Keratinocyte (primary cell): ENCODE data around the gene KIN. TPM values are rescaled to one million over a fixed set of nuclear protein-coding genes. Genes with fewer than 3 reads are reported as not detected.

Experiments used
- DNase-seq: peaks from one replicate; pipeline ENCODE4 v3.0.0-alpha.2; 2011; ENCODE audit warnings: low read depth, missing footprints, low spot score
- FAIRE-seq: peaks from 2 replicates; lab custom pipeline; 2011; peaks lifted over from hg19 to GRCh38; lab: Jason Lieb, UNC
- H2AFZ ChIP-seq: 2 replicates; pipeline ENCODE4 v1.6.0; 2012; ENCODE audit warnings: low read length, control low read depth, inconsistent platforms; ENCODE audit not compliant: control insufficient read depth
- H3K27ac ChIP-seq: 2 replicates; pipeline ENCODE4 v1.5.1; 2011; ENCODE audit warnings: low read length; ENCODE audit not compliant: control insufficient read depth, insufficient read depth
- H3K27me3 ChIP-seq: 3 replicates; pipeline ENCODE4 v1.6.0; 2011; ENCODE audit warnings: low read length; ENCODE audit not compliant: control insufficient read depth, insufficient read depth; ENCODE audit errors: extremely low read depth
- H3K36me3 ChIP-seq, 2 experiments: 2 replicates in 1 of 2; 3 replicates in 1 of 2; pipeline ENCODE4 v1.5.1; 2011; ENCODE audit warnings: low read length in 2 of 2, mild to moderate bottlenecking in 1 of 2; ENCODE audit not compliant: control insufficient read depth in 2 of 2, insufficient read depth in 2 of 2; ENCODE audit errors: extremely low read depth in 1 of 2
- H3K4me1 ChIP-seq: 3 replicates; pipeline ENCODE4 v1.5.1; 2011; ENCODE audit warnings: low read length; ENCODE audit not compliant: control insufficient read depth, insufficient read depth; ENCODE audit errors: extremely low read depth
- H3K4me2 ChIP-seq: 3 replicates; pipeline ENCODE4 v1.6.0; 2011; ENCODE audit warnings: low read depth, low read length; ENCODE audit not compliant: control insufficient read depth, insufficient read depth; ENCODE audit errors: extremely low read depth
- H3K4me3 ChIP-seq, 3 experiments: fragments of 200-600 bp in 1 of 3; sonication (generic) in 1 of 3; 2 replicates in 2 of 3; 3 replicates in 1 of 3; pipeline ENCODE4 v1.5.1; 2011 to 2016; ENCODE audit warnings: low read length in 3 of 3, mild to moderate bottlenecking in 3 of 3, control low read depth in 2 of 3, inconsistent platforms in 1 of 3, low read depth in 1 of 3, mixed read lengths in 1 of 3, mixed run types in 1 of 3, moderate library complexity in 1 of 3; ENCODE audit not compliant: control insufficient read depth in 2 of 3, insufficient read depth in 2 of 3; ENCODE audit errors: extremely low read depth in 1 of 3
- H3K79me2 ChIP-seq: 2 replicates; pipeline ENCODE4 v1.6.0; 2012; ENCODE audit warnings: low read length; ENCODE audit not compliant: control insufficient read depth, insufficient read depth
- H3K9ac ChIP-seq: 3 replicates; pipeline ENCODE4 v1.6.0; 2011; ENCODE audit warnings: low read length; ENCODE audit not compliant: control insufficient read depth, insufficient read depth; ENCODE audit errors: extremely low read depth
- H3K9me1 ChIP-seq: 3 replicates; pipeline ENCODE4 v1.6.0; 2011; ENCODE audit warnings: low read length; ENCODE audit not compliant: control insufficient read depth, insufficient read depth; ENCODE audit errors: extremely low read depth
- H3K9me3 ChIP-seq: 2 replicates; pipeline ENCODE4 v1.5.1; 2012; ENCODE audit warnings: low read depth, low read length; ENCODE audit not compliant: control insufficient read depth
- H4K20me1 ChIP-seq: 3 replicates; pipeline ENCODE4 v1.6.0; 2011; ENCODE audit warnings: low read length; ENCODE audit not compliant: control insufficient read depth, insufficient read depth; ENCODE audit errors: extremely low read depth
- EZH2 ChIP-seq: IDR thresholded peaks from one replicate; pipeline ENCODE4 v1.6.1; 2012; ENCODE audit warnings: inconsistent platforms, mild to moderate bottlenecking, low read length, moderate library complexity
- dilution Hi-C: fragments of 300-500 bp; cut with MboI; formaldehyde crosslinking; loops from one replicate; pipeline ENCODE4 v1.7.0; 2020; ENCODE audit warnings: low sequenced_read_pairs; ENCODE audit not compliant: extremely low pct_ligation_motif_present
- polyA plus RNA-seq, 5 experiments: library from polyadenylated mRNA; depleted of rRNA in 3 of 5; stranded (reverse) in 3 of 5; stranded (forward) in 1 of 5; unstranded in 1 of 5; fragments of >200 nt; gene quantifications; 1 replicate in 1 of 5; 2 replicates in 3 of 5; 3 replicates in 1 of 5; pipeline versions ENCODE4 v1.2.1 to v1.2.3, GENCODE V29; 2011 to 2012; ENCODE audit warnings: missing spikeins in 2 of 5, low read depth in 1 of 5, low replicate concordance in 1 of 5
- TF ChIP-seq, protein P1 (sequence below), 3 experiments: IDR thresholded peaks in 1 of 3; conservative IDR thresholded peaks in 1 of 3; optimal IDR thresholded peaks in 1 of 3; 2 replicates in 2 of 3; 3 replicates in 1 of 3; pipeline versions ENCODE3 to v1.5.1; 2011; ENCODE audit warnings: low read length in 3 of 3, mild to moderate bottlenecking in 3 of 3, moderate library complexity in 2 of 3, control low read depth in 1 of 3, inconsistent platforms in 1 of 3; ENCODE audit not compliant: insufficient read depth in 2 of 3; ENCODE audit errors: extremely low read depth in 1 of 3

Gene KIN
- polyA plus RNA-seq, 1 donor (not counting 4 experiments of a cell fraction or from before 2014, with no cell fraction given): 15.1 TPM

DNA sequence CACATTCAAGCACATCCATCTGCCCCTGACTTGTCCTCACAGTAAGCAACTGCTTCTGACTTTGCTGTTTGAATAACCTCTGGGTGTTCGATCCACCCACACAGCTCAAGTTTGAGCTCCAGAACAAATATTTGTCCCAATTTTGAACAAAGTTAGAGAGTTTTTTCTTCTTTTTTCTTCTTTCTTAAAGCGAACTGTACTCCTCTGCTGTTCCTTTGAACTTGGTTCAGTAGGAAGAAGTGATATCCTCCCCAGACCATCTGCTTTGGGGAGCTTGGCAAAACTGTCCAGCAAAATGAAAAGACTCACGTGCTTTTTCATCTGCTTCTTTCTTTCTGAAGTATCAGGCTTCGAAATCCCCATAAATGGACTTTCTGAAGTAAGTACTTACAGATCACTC is 84.7 kb downstream of the KIN start, which contains the start of gene ITIH2:
ITIH2 (plus strand) TSS at position 177 of the 400 bp plus-strand sequence; CDS start at position 296, 119 bp downstream.
- no peak within 1 kb of the TSS for H3K4me2 ChIP-seq
- H3K4me3 ChIP-seq: no peak within 1 kb of the TSS
- no peak within 1 kb of the TSS for H2AFZ ChIP-seq
- H3K4me1 ChIP-seq: no peaks in the 10 kb centered on the region
- FAIRE-seq: no peak
- no peaks in the 10 kb centered on the region for H4K20me1 ChIP-seq
- H3K9ac ChIP-seq: no peak within 1 kb of the TSS
- no peaks in the 10 kb centered on the region for H3K79me2 ChIP-seq
- dilution Hi-C loops: no loop called here
- TF ChIP-seq, protein P1, sequence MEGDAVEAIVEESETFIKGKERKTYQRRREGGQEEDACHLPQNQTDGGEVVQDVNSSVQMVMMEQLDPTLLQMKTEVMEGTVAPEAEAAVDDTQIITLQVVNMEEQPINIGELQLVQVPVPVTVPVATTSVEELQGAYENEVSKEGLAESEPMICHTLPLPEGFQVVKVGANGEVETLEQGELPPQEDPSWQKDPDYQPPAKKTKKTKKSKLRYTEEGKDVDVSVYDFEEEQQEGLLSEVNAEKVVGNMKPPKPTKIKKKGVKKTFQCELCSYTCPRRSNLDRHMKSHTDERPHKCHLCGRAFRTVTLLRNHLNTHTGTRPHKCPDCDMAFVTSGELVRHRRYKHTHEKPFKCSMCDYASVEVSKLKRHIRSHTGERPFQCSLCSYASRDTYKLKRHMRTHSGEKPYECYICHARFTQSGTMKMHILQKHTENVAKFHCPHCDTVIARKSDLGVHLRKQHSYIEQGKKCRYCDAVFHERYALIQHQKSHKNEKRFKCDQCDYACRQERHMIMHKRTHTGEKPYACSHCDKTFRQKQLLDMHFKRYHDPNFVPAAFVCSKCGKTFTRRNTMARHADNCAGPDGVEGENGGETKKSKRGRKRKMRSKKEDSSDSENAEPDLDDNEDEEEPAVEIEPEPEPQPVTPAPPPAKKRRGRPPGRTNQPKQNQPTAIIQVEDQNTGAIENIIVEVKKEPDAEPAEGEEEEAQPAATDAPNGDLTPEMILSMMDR (optimal IDR thresholded peaks at IDR 0.05 in 1 of 3, IDR thresholded peaks at IDR 0.05 in 1 of 3, conservative IDR thresholded peaks at IDR 0.05 in 1 of 3; ENCODE audit: extremely low read depth in 1 of 3, insufficient read depth in 2 of 3, low read length in 3 of 3): no peak
- no peak for TF ChIP-seq EZH2
- H3K9me3 ChIP-seq: no peaks in the 10 kb centered on the region
- no peak for DNase-seq
- no peak within 1 kb of the TSS for H3K27ac ChIP-seq
- no peaks in the 10 kb centered on the region for H3K36me3 ChIP-seq
- H3K27me3 ChIP-seq: no peaks in the 10 kb centered on the region
- no peaks in the 10 kb centered on the region for H3K9me1 ChIP-seq

DNA sequence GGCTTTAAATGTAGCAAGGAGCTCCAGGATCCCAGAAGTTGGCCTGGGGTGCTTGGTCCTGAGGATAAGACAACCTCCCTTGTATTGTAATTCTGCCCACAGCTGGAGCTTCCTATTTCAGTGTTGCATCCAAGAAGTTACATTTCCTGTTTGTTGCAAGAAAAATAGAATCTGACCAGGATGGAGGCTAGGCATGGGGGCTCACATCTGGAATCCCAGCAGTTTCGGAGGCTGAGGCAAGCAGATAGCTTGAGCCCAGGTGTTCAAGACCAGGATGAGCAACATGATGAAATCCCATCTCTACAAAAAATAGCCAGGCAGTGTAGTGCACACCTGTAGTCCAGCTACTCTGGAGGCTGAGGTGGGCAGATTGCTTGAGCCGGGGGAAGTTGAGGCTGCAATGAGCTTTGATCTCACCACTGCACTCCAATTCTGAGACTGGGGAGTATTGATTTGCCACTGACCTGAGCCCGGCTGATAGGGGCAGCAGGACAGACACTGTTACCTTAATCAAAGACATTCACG is 85.4 kb downstream of the KIN start:
- Histone ChIP-seq H3K4me1 (no peaks in the 10 kb centered on the region), H3K9me1 (no peaks in the 10 kb centered on the region), H3K4me3 (no peak overlapping the region), H3K4me2 (no peak overlapping the region), H3K36me3 (no peaks in the 10 kb centered on the region), H3K27me3 (no peaks in the 10 kb centered on the region), H3K79me2 (no peaks in the 10 kb centered on the region), H4K20me1 (no peaks in the 10 kb centered on the region), H2AFZ (no peak overlapping the region), H3K27ac (no peak overlapping the region), H3K9ac (no peak overlapping the region), H3K9me3 (no peaks in the 10 kb centered on the region)
- dilution Hi-C loops: no loop called here
- TF ChIP-seq, protein P1 (optimal IDR thresholded peaks at IDR 0.05 in 1 of 3, IDR thresholded peaks at IDR 0.05 in 1 of 3, conservative IDR thresholded peaks at IDR 0.05 in 1 of 3; ENCODE audit: extremely low read depth in 1 of 3, insufficient read depth in 2 of 3, low read length in 3 of 3): no peak
- TF ChIP-seq EZH2: no peak
- no peak for FAIRE-seq
- no peak for DNase-seq
